ENCODE data around the gene UCP2.

GRCh38 chr11:73940801-73941570 lies 41.7 kb downstream of the UCP2 start:
- TF ChIP-seq CTCF (IDR thresholded peaks at IDR 0.05) (no peak), POLR2A (IDR thresholded peaks at IDR 0.05) (no peak), POLR2AphosphoS5 (IDR thresholded peaks at IDR 0.05) (no peak), EP300 (IDR thresholded peaks at IDR 0.05) (no peak)
